Trophoblast cell (in vitro differentiated cells and primary cell): Measurements from ENCODE around the gene FCER2.

Experiments
- DNase-seq, 2 donors: peaks; one replicate each; pipeline ENCODE4 v3.0.0-alpha.2; 2016
- H2AFZ ChIP-seq: 2 replicates; pipeline ENCODE4 v1.6.1; 2013; ENCODE audit warnings: low read length, moderate library complexity, mild to moderate bottlenecking; ENCODE audit not compliant: insufficient read depth, poor library complexity
- H2AK5ac ChIP-seq: 2 replicates; pipeline ENCODE4 v1.6.1; 2013; ENCODE audit warnings: mild to moderate bottlenecking, low read length
- H2BK120ac ChIP-seq: 2 replicates; pipeline ENCODE4 v1.6.1; 2013; ENCODE audit warnings: low read length, mild to moderate bottlenecking, moderate library complexity; ENCODE audit not compliant: insufficient read depth, poor library complexity
- H2BK12ac ChIP-seq: 2 replicates; pipeline ENCODE4 v1.6.1; 2013; ENCODE audit warnings: mild to moderate bottlenecking, low read length, moderate library complexity
- H2BK5ac ChIP-seq: 2 replicates; pipeline ENCODE4 v1.6.1; 2013; ENCODE audit warnings: low read length, low read depth, moderate library complexity, mild to moderate bottlenecking; ENCODE audit not compliant: poor library complexity
- H3K14ac ChIP-seq: 2 replicates; pipeline ENCODE4 v1.6.1; 2013; ENCODE audit warnings: mild to moderate bottlenecking, low read length
- H3K18ac ChIP-seq: 2 replicates; pipeline ENCODE4 v1.6.1; 2013; ENCODE audit warnings: mild to moderate bottlenecking, low read length
- H3K23ac ChIP-seq: 2 replicates; pipeline ENCODE4 v1.6.1; 2013; ENCODE audit warnings: low read length
- H3K27ac ChIP-seq: 2 replicates; pipeline ENCODE4 v1.5.1; 2013; ENCODE audit warnings: low read depth, mild to moderate bottlenecking, inconsistent platforms, low read length, moderate library complexity
- H3K27me3 ChIP-seq: 2 replicates; pipeline ENCODE4 v1.6.1; 2013; ENCODE audit warnings: inconsistent platforms, mild to moderate bottlenecking, low read length, moderate library complexity; ENCODE audit not compliant: insufficient read depth
- H3K36me3 ChIP-seq, 2 experiments: 1 replicate in 1 of 2; 2 replicates in 1 of 2; pipeline ENCODE4 v1.6.1; 2013; ENCODE audit warnings: low read length in 2 of 2, mild to moderate bottlenecking in 2 of 2, moderate library complexity in 1 of 2; ENCODE audit not compliant: insufficient read depth in 2 of 2, control insufficient read depth in 1 of 2
- H3K4ac ChIP-seq: 2 replicates; pipeline ENCODE4 v1.6.1; 2013; ENCODE audit warnings: low read depth, mild to moderate bottlenecking, low read length, moderate library complexity
- H3K4me1 ChIP-seq, 2 experiments: 1 replicate in 1 of 2; 2 replicates in 1 of 2; pipeline ENCODE4 v1.6.1; 2013; ENCODE audit warnings: low read length in 2 of 2, mild to moderate bottlenecking in 2 of 2, moderate library complexity in 1 of 2; ENCODE audit not compliant: insufficient read depth in 2 of 2, control insufficient read depth in 1 of 2
- H3K4me2 ChIP-seq: 2 replicates; pipeline ENCODE4 v1.6.1; 2013; ENCODE audit warnings: inconsistent platforms, mild to moderate bottlenecking, low read length, moderate library complexity
- H3K4me3 ChIP-seq: 2 replicates; pipeline ENCODE4 v1.5.1; 2013; ENCODE audit warnings: mild to moderate bottlenecking, low read depth, low read length, inconsistent platforms
- H3K79me1 ChIP-seq: one replicate; pipeline ENCODE4 v1.6.1; 2013; ENCODE audit warnings: low read length
- H3K79me2 ChIP-seq: 2 replicates; pipeline ENCODE4 v1.6.1; 2013; ENCODE audit warnings: low read length, mild to moderate bottlenecking; ENCODE audit not compliant: control insufficient read depth, insufficient read depth, poor library complexity
- H3K9ac ChIP-seq: 2 replicates; pipeline ENCODE4 v1.6.1; 2013; ENCODE audit warnings: mild to moderate bottlenecking, low read length
- H3K9me3 ChIP-seq: 2 replicates; pipeline ENCODE4 v1.6.1; 2013; ENCODE audit warnings: low read depth, mild to moderate bottlenecking, control low read depth, inconsistent platforms, low read length; ENCODE audit not compliant: insufficient read depth
- H4K12ac ChIP-seq: 2 replicates; pipeline ENCODE4 v1.6.1; 2013; ENCODE audit warnings: low read depth, mild to moderate bottlenecking, low read length, moderate library complexity
- H4K8ac ChIP-seq: 2 replicates; pipeline ENCODE4 v1.6.1; 2013; ENCODE audit warnings: low read depth, mild to moderate bottlenecking, low read length, moderate library complexity
- H4K91ac ChIP-seq: one replicate; pipeline ENCODE4 v1.6.1; 2013; ENCODE audit warnings: low read depth, mild to moderate bottlenecking, low read length, moderate library complexity
- WGBS: extraction: QIAGEN DNeasy Blood & Tissue Kit; methylation state at CpG from one replicate; pipeline ENCODE4 v1.1.7; 2013; ENCODE audit warnings: missing lambda C conversion rate; ENCODE audit not compliant: insufficient read length, insufficient coverage; ENCODE audit errors: extremely low coverage; 5-methylcytosine and 5-hydroxymethylcytosine counted together

FCER2 gene

DNA sequence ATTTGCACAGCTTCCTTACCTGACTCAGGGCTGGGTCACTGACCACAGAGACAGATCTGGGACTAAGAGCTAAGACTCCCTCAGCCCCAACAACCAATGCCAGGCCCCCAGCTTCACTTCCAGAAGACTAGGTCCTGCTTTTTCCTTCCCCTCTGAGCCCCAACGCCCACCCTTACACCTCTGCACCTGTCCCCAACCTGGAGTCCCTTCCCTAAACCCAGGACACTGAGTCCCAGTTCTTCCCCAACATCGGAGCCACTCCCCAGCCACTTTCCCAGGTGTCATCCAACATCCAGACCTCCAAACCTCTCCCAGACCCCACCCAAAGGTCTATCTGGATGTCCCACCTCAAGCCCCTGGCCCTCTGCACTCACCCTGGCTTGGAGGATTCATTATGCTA is 2.9 kb downstream of the FCER2 start:
- Histone ChIP-seq H3K14ac (no peak overlapping the region), H3K4me1 (no peaks in the 10 kb centered on the region), H3K18ac (no peak overlapping the region), H2BK5ac (no peak overlapping the region), H3K27me3 (no peaks in the 10 kb centered on the region), H3K4ac (no peak overlapping the region), H3K4me3 (no peak overlapping the region), H3K23ac (no peak overlapping the region), H2BK12ac (no peak overlapping the region), H4K12ac (no peak overlapping the region), H3K79me2 (no peaks in the 10 kb centered on the region), H4K8ac (no peak overlapping the region), H4K91ac (no peak overlapping the region), H3K9me3 (no peaks in the 10 kb centered on the region), H3K79me1 (no peaks in the 10 kb centered on the region), H2AK5ac (no peak overlapping the region), H2AFZ (no peak overlapping the region), H3K9ac (no peak overlapping the region), H2BK120ac (no peak overlapping the region), H3K4me2 (no peak overlapping the region), H3K36me3 (no peaks in the 10 kb centered on the region), H3K27ac (no peak overlapping the region)
- WGBS: no CpG with 5 or more reads among the region's 2 CpGs
- DNase-seq: no peak

DNA sequence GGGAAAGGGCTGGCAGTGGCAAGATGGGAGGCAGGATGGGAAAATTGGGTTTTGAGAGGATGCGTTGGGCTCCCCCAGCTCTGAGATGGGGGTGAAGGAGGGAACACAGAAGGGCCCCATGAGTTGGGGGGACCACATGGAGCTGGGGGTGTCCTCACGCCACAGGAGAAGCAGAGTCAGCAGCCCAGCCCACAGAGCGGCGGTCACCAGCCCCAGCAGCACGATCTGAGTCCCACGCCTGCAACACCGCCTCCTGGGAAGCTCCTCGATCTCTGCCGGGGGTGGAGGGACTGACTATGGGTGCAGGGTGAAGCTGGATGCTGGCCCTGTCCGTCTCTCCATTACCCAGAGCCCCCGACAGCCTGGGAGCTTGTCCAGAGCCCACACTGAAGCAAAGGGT is 3.3 kb downstream of the FCER2 start:
- Histone ChIP-seq H3K4me2 (no peak overlapping the region), H3K27ac (no peak overlapping the region), H2BK120ac (no peak overlapping the region), H2AFZ (no peak overlapping the region), H3K79me1 (no peaks in the 10 kb centered on the region), H4K8ac (no peak overlapping the region), H3K4me1 (no peaks in the 10 kb centered on the region), H3K4me3 (no peak overlapping the region), H3K18ac (no peak overlapping the region), H3K4ac (no peak overlapping the region), H3K14ac (no peak overlapping the region), H2BK5ac (no peak overlapping the region), H4K12ac (no peak overlapping the region), H2BK12ac (no peak overlapping the region), H2AK5ac (no peak overlapping the region), H3K36me3 (no peaks in the 10 kb centered on the region), H3K79me2 (no peaks in the 10 kb centered on the region), H4K91ac (no peak overlapping the region), H3K27me3 (no peaks in the 10 kb centered on the region), H3K9me3 (no peaks in the 10 kb centered on the region), H3K9ac (no peak overlapping the region), H3K23ac (no peak overlapping the region)
- WGBS: no CpG with 5 or more reads among the region's 11 CpGs
- no peak for DNase-seq

- Histone ChIP-seq H3K4me1 (no peaks in the 10 kb centered on the region), H3K36me3 (no peaks in the 10 kb centered on the region)
Measured at GRCh38 chr19:7697721-7698287, 4.1 kb downstream of the FCER2 start.

DNA sequence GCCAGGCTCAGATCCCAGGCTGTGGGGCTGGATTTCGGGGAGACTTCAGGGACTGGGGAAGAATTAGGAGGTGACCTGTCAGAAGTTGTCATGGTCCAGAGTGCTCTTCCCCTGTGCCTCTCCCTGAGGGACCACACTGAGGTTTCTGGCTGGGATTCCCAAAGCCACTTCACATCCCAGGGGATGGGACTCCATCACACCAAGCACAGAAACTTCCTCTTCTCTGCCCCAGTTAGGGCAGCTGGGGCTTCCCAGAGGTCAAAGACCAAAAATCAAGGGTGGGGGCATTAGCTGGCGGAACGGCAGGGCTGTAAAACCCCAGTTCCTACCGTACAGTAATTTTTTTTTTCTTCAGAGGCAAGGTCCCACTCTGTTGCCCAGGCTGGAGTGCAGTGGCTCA is 7.4 kb downstream of the FCER2 start:
- WGBS: no CpG with 5 or more reads among the region's 4 CpGs
- H2BK12ac ChIP-seq: no peak overlapping the region
- H3K4ac ChIP-seq: no peak overlapping the region
- no peak overlapping the region for H3K23ac ChIP-seq
- no peak overlapping the region for H4K91ac ChIP-seq
- no peak overlapping the region for H3K9ac ChIP-seq
- H4K8ac ChIP-seq: no peak overlapping the region
- no peak overlapping the region for H2BK120ac ChIP-seq
- H3K14ac ChIP-seq: no peak overlapping the region
- no peaks in the 10 kb centered on the region for H3K36me3 ChIP-seq
- H2BK5ac ChIP-seq: no peak overlapping the region
- H3K18ac ChIP-seq: no peak overlapping the region
- no peak overlapping the region for H4K12ac ChIP-seq
- H3K9me3 ChIP-seq: peaks cover 11% of the 10 kb centered on the region
- H3K4me3 ChIP-seq: no peak overlapping the region
- no peaks in the 10 kb centered on the region for H3K27me3 ChIP-seq
- H3K79me1 ChIP-seq: no peaks in the 10 kb centered on the region
- no peak overlapping the region for H2AFZ ChIP-seq
- H3K4me1 ChIP-seq: no peaks in the 10 kb centered on the region
- no peak overlapping the region for H3K27ac ChIP-seq
- no peak overlapping the region for H3K4me2 ChIP-seq
- H2AK5ac ChIP-seq: no peak overlapping the region
- no peaks in the 10 kb centered on the region for H3K79me2 ChIP-seq
- DNase-seq: no peak

More at GRCh38 chr19:7697721-7698287, 4.1 kb downstream of the FCER2 start:
- Histone ChIP-seq H3K4ac (no peak overlapping the region), H3K18ac (no peak overlapping the region), H3K27ac (no peak overlapping the region), H4K91ac (no peak overlapping the region), H3K14ac (no peak overlapping the region), H3K4me2 (no peak overlapping the region), H3K27me3 (no peaks in the 10 kb centered on the region), H2BK5ac (no peak overlapping the region), H4K12ac (no peak overlapping the region), H3K9me3 (no peaks in the 10 kb centered on the region), H2BK12ac (no peak overlapping the region), H2AFZ (no peak overlapping the region), H3K4me3 (no peak overlapping the region), H3K79me1 (no peaks in the 10 kb centered on the region), H2BK120ac (no peak overlapping the region), H3K79me2 (no peaks in the 10 kb centered on the region), H3K9ac (no peak overlapping the region), H2AK5ac (no peak overlapping the region), H3K23ac (no peak overlapping the region), H4K8ac (no peak overlapping the region)
- no peak for DNase-seq
- no CpG with 5 or more reads among the region's 10 CpGs for WGBS
